Measurements from ENCODE around the gene AKR7A2. TPM values are rescaled to one million over a fixed set of nuclear protein-coding genes. Genes with fewer than 3 reads are reported as not detected.

The AKR7A2 gene
- total and polyA plus RNA-seq, 10 of the 15 experiments (the other 5 are each of a cell fraction or from before 2014, with no cell fraction given) = 1.3 to 114 (median 48.0) TPM

DNA sequence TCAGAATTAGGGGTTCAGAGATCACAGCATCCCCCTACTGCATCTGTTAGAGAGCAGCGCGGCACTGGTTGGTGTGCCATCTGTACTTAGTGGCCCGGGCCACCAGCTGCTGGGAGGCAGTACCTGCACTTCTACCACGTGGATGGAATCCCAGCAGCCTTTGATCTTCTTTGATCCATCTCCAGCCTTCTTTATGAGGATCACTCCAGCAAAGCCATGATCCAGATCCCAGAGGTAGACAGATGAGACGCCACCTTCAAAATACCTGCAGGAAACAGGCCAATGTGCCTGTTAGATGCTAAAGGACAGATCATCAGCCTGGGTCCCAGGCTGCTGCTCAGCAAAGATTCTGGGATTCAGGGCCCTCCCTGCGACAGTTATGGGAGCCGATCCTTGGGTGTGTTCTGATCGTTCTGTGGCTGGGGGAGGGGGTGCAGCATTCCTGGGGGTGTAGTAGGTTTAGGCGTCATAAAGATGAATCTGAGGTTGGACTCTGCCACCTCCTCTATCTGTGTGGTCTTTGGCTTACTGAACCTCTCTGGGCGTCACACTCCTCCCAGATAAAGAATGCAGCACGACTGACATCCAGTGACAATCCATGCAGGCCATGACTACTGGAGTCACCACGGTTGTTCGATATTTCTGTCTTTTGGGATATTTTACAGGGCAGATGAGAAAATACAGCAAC lies 45.5 kb upstream of the AKR7A2 start:
- no peak for ATAC-seq
- CTCF ChIA-PET = no interaction called here
- BruUV-seq (replicated peaks) = no TSS peak
- no peak for DNase-seq (ENCODE audit: low read depth, low spot score)
- Histone ChIP-seq H3K9me3 (replicated peaks; ENCODE audit: control insufficient read depth, insufficient read depth, low read length) (no peaks in the 10 kb centered on the region), H2AFZ (ENCODE audit: control insufficient read depth, low read depth, low read length) (no peak overlapping the region), H3K27ac (ENCODE audit: control insufficient read depth, insufficient read depth) (no peak overlapping the region), H4K20me1 (ENCODE audit: control insufficient read depth, insufficient read depth) (no peaks in the 10 kb centered on the region), H3K4me3 (no peak overlapping the region), H3K4me1 (ENCODE audit: control insufficient read depth, insufficient read depth, low read length) (no peaks in the 10 kb centered on the region), H3K27me3 (replicated peaks in 1 of 2; ENCODE audit: control insufficient read depth in 2 of 2, insufficient read depth in 2 of 2, low read length in 1 of 2) (no peaks in the 10 kb centered on the region), H3K79me2 (ENCODE audit: control insufficient read depth, insufficient read depth, low read length) (no peaks in the 10 kb centered on the region), H3K4me2 (ENCODE audit: control insufficient read depth, insufficient read depth) (no peak overlapping the region), H3K9ac (ENCODE audit: control insufficient read depth, insufficient read depth, low read length) (no peak overlapping the region), H3K36me3 (ENCODE audit: control insufficient read depth in 2 of 2, insufficient read depth in 2 of 2, low read length in 1 of 2) (peaks cover 25 to 36% of the 10 kb centered on the region in 2 experiments)
- in situ Hi-C loops (cut with MboI) (no loop called here), intact Hi-C loops (cut with micrococcal nuclease; ENCODE audit: unreplicated experiment) (no loop called here)
- POLR2A ChIA-PET = interaction anchor here (0.7 kb wide), 1 partner anchor 224 kb away, joined by 3 read pairs; no protein-coding TSS in a partner anchor
- 97% methylated on average over 13 of the region's 13 CpGs for WGBS (ENCODE audit: insufficient coverage, insufficient replicate concordance, low lambda C conversion rate, missing lambda C conversion rate)
- RAD21 ChIA-PET (ENCODE audit: unreplicated experiment) = no interaction called here
- TF ChIP-seq RELA (IDR thresholded peaks at IDR 0.05; ENCODE audit: borderline replicate concordance, partially characterized antibody) = no peak
- TF ChIP-seq, protein P1, sequence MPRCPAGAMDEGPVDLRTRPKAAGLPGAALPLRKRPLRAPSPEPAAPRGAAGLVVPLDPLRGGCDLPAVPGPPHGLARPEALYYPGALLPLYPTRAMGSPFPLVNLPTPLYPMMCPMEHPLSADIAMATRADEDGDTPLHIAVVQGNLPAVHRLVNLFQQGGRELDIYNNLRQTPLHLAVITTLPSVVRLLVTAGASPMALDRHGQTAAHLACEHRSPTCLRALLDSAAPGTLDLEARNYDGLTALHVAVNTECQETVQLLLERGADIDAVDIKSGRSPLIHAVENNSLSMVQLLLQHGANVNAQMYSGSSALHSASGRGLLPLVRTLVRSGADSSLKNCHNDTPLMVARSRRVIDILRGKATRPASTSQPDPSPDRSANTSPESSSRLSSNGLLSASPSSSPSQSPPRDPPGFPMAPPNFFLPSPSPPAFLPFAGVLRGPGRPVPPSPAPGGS (IDR thresholded peaks at IDR 0.05; ENCODE audit: borderline replicate concordance, insufficient read depth, low read depth, low read length, poor library complexity, severe bottlenecking) = no peak
- no peak for TF ChIP-seq NFYB (IDR thresholded peaks at IDR 0.05; ENCODE audit: insufficient read depth, low read depth, low read length)
- no peak for TF ChIP-seq MYC (IDR thresholded peaks at IDR 0.05; ENCODE audit: insufficient read depth, insufficient read length, insufficient replicate concordance, low read length, severe bottlenecking)
- no peak for TF ChIP-seq FOS (IDR thresholded peaks at IDR 0.05; ENCODE audit: borderline replicate concordance, extremely low read depth, insufficient read length)
- no peak for FAIRE-seq
- SMC1A ChIA-PET (ENCODE audit: uncharacterized antibody, unreplicated experiment) = no interaction called here
